HepG2 (cell line): ENCODE data around the gene ZFAND2A. TPM values are rescaled to one million over a fixed set of nuclear protein-coding genes. Genes with fewer than 3 reads are reported as not detected.

Source experiments
- ATAC-seq: fragments of 200-7000 bp; cut with Tn5 transposase; 3 replicates; pipeline ENCODE4 v1.9.1; 2020; ENCODE audit warnings: mild to moderate bottlenecking, moderate library complexity
- BruUV-seq: library from RNA; stranded (reverse); fragments of 400-500 nt; replicated peaks from 2 replicates; lab custom pipeline; 2021; lab: Mats Ljungman, UMichigan
- CTCF ChIA-PET: fragments of 300-600 bp; formaldehyde crosslinking; extraction: SDS; loops from one replicate; lab custom pipeline; 2021; ENCODE audit warnings: low total read pairs, inconsistent platforms, low intra/inter-chr PET ratio; lab: Yijun Ruan, JAX
- POLR2A ChIA-PET: fragments of 350-600 bp; sonication (Branson Sonifier 250); formaldehyde crosslinking; loops from one replicate; lab custom pipeline; 2020; ENCODE audit warnings: antibody characterized with exemption, inconsistent platforms; lab: Yijun Ruan, JAX
- DNase-seq: peaks from one replicate; pipeline ENCODE4 v3.0.0-alpha.2; 2015; ENCODE audit warnings: low spot score
- FAIRE-seq: peaks from 3 replicates; lab custom pipeline; 2011; peaks lifted over from hg19 to GRCh38; lab: Jason Lieb, UNC
- H2AFZ ChIP-seq: one replicate; pipeline ENCODE4 v1.6.1; 2011; ENCODE audit warnings: low read length, inconsistent platforms
- H3K27ac ChIP-seq: fragments of 300-600 bp; 3 replicates; pipeline ENCODE4 v1.8.0; 2011; ENCODE audit warnings: mixed run types, mild to moderate bottlenecking, mixed read lengths, low read length, inconsistent platforms; ENCODE audit not compliant: insufficient read depth; ENCODE audit errors: extremely low read length
- H3K27me3 ChIP-seq, 2 experiments: fragments of 200-600 bp in 1 of 2; 2 replicates in 1 of 2; 3 replicates in 1 of 2; pipeline versions ENCODE4 v1.6.0 to v1.8.0; 2011; ENCODE audit warnings: low read length in 2 of 2, mild to moderate bottlenecking in 2 of 2, moderate library complexity in 2 of 2, inconsistent platforms in 1 of 2; ENCODE audit not compliant: insufficient read depth in 2 of 2, control insufficient read depth in 1 of 2
- H3K36me3 ChIP-seq, 2 experiments: fragments of 200-600 bp in 1 of 2; replicated peaks in 1 of 2; 2 replicates in 1 of 2; 3 replicates in 1 of 2; pipeline versions ENCODE4 v1.5.1 to v1.8.0; 2011; ENCODE audit warnings: low read length in 2 of 2, inconsistent platforms in 1 of 2; ENCODE audit not compliant: insufficient read depth in 2 of 2, control insufficient read depth in 1 of 2
- H3K4me1 ChIP-seq: 2 replicates; pipeline ENCODE4 v1.5.1; 2012; ENCODE audit warnings: low read length, inconsistent platforms; ENCODE audit not compliant: insufficient read depth
- H3K4me2 ChIP-seq: 2 replicates; pipeline ENCODE4 v1.6.0; 2011; ENCODE audit warnings: low read depth, low read length, inconsistent platforms
- H3K4me3 ChIP-seq, 3 experiments: fragments of 200-600 bp in 1 of 3; sonication (generic), shearing (Covaris generic) in 1 of 3; replicated peaks in 1 of 3; 2 replicates each; pipeline ENCODE4 v1.5.1; 2011 to 2016; ENCODE audit warnings: low read length in 3 of 3, inconsistent platforms in 2 of 3, low read depth in 2 of 3, mild to moderate bottlenecking in 2 of 3, control low read depth in 1 of 3, mixed read lengths in 1 of 3; ENCODE audit not compliant: insufficient read depth in 1 of 3
- H3K79me2 ChIP-seq: one replicate; pipeline ENCODE4 v1.6.1; 2011; ENCODE audit warnings: low read length, inconsistent platforms; ENCODE audit not compliant: insufficient read depth
- H3K9ac ChIP-seq: 2 replicates; pipeline ENCODE4 v1.6.0; 2011; ENCODE audit warnings: mild to moderate bottlenecking, low read depth, low read length, inconsistent platforms; ENCODE audit not compliant: insufficient read depth
- H3K9me3 ChIP-seq: 2 replicates; pipeline ENCODE4 v1.5.1; 2012; ENCODE audit warnings: mild to moderate bottlenecking, low read length
- H4K20me1 ChIP-seq: 2 replicates; pipeline ENCODE4 v1.6.0; 2011; ENCODE audit warnings: inconsistent platforms, mild to moderate bottlenecking, low read length, moderate library complexity; ENCODE audit not compliant: insufficient read depth
- ATF1 ChIP-seq: IDR thresholded peaks from 2 replicates; pipeline ENCODE4 v1.6.1; 2016; ENCODE audit warnings: mild to moderate bottlenecking, control low read depth
- ELK4 ChIP-seq: sonication (generic); formaldehyde crosslinking; IDR thresholded peaks from 2 replicates; pipeline ENCODE4 v1.9.0; 2021; ENCODE audit warnings: missing genetic modification reagents, borderline replicate concordance
- JUN ChIP-seq: sonication (generic); formaldehyde crosslinking; IDR thresholded peaks from 2 replicates; pipeline ENCODE4 v1.4.0; 2020; ENCODE audit warnings: mild to moderate bottlenecking, missing genetic modification reagents
- MAX ChIP-seq: IDR thresholded peaks from 2 replicates; pipeline ENCODE4 v1.6.1; 2012; ENCODE audit warnings: inconsistent platforms
- NFRKB ChIP-seq: fragments of 450-650 bp; IDR thresholded peaks from 2 replicates; pipeline ENCODE4 v1.6.1; 2017
- TAF1 ChIP-seq: sonication (generic); formaldehyde crosslinking; IDR thresholded peaks from 2 replicates; pipeline ENCODE4 v1.4.0; 2020; ENCODE audit warnings: missing genetic modification reagents
- THAP8 ChIP-seq: sonication (generic); formaldehyde crosslinking; IDR thresholded peaks from 2 replicates; pipeline ENCODE4 v1.5.1; 2020; ENCODE audit warnings: missing genetic modification reagents, mild to moderate bottlenecking, borderline replicate concordance
- YEATS2 ChIP-seq: sonication (generic); formaldehyde crosslinking; IDR thresholded peaks from 2 replicates; pipeline ENCODE4 v1.4.0; 2020; ENCODE audit warnings: missing genetic modification reagents, borderline replicate concordance
- ZFP36 ChIP-seq: fragments of 150-350 bp; IDR thresholded peaks from 2 replicates; pipeline ENCODE4 v1.6.1; 2018; ENCODE audit warnings: borderline replicate concordance, low read length, low read depth; ENCODE audit not compliant: partially characterized antibody
- ZNF407 ChIP-seq: sonication (generic); formaldehyde crosslinking; IDR thresholded peaks from one replicate; pipeline ENCODE4 v1.5.1; 2020; ENCODE audit warnings: mild to moderate bottlenecking, missing genetic modification reagents; ENCODE audit errors: not compliant biosample characterization
- ZNF784 ChIP-seq: sonication (generic); formaldehyde crosslinking; IDR thresholded peaks from 2 replicates; pipeline ENCODE4 v1.5.1; 2020; ENCODE audit warnings: missing genetic modification reagents, mild to moderate bottlenecking, borderline replicate concordance
- WGBS: methylation state at CpG from one replicate; pipeline ENCODE4 v1.1.6; 2017; ENCODE audit warnings: low lambda C conversion rate; 5-methylcytosine and 5-hydroxymethylcytosine counted together
- in situ Hi-C: cut with HindIII; loops from 2 replicates; pipeline ENCODE4 v1.10.0; 2017; ENCODE audit warnings: low pct_unique_long_range_greater_than_20kb; ENCODE audit not compliant: extremely low pct_ligation_motif_present
- intact Hi-C: fragments of 100-400 bp; cut with micrococcal nuclease; formaldehyde crosslinking; loops from one replicate; pipeline ENCODE4 v1.10.0; 2022; ENCODE audit not compliant: unreplicated experiment
- polyA plus RNA-seq, 8 experiments: library from polyadenylated mRNA; depleted of rRNA in 3 of 8; stranded (reverse) in 7 of 8; unstranded in 1 of 8; fragments of >200 nt; fragmentation: Illumina TruSeq in 4 of 8; extraction: Trizol in 4 of 8; gene quantifications; 2 replicates each; pipeline versions ENCODE4 v1.2.1 to v1.2.3, GENCODE V29; 2011 to 2016; ENCODE audit warnings: low read depth in 4 of 8, missing spikeins in 1 of 8, mixed read lengths in 1 of 8; ENCODE audit not compliant: insufficient read depth in 1 of 8
- total RNA-seq, 5 experiments: library from RNA; depleted of rRNA; stranded (reverse); fragments of >200 nt; fragmentation: Illumina TruSeq; extraction: Trizol; gene quantifications; 2 replicates each; pipeline ENCODE4 v1.2.3, GENCODE V29; 2016; ENCODE audit warnings: low read depth in 1 of 5

The ZFAND2A gene
- total and polyA plus RNA-seq, 2 of the 13 experiments (the other 11 are each of a cell fraction or from before 2014, with no cell fraction given) = 140 to 153 TPM

GRCh38 chr7:1120791-1121190 is 39.2 kb downstream of the ZFAND2A start (continued):
- TF ChIP-seq ZNF407 (CRISPR knock-in tag) (no peak), NFRKB (no peak), YEATS2 (CRISPR knock-in tag) (no peak)

- in situ Hi-C loops (no loop called here), intact Hi-C loops (no loop called here)
- no TSS peak for BruUV-seq
- FAIRE-seq = no peak
- Histone ChIP-seq H3K36me3 (peaks cover 7 to 27% of the 10 kb centered on the region in 2 experiments; a peak in 4 of 5 replicates), H3K4me3 (no peak overlapping the region), H3K9ac (no peak overlapping the region), H3K79me2 (peaks cover 28% of the 10 kb centered on the region), H3K4me1 (no peaks in the 10 kb centered on the region), H3K27ac (no peak overlapping the region), H3K4me2 (no peak overlapping the region), H4K20me1 (no peaks in the 10 kb centered on the region), H3K9me3 (no peaks in the 10 kb centered on the region), H2AFZ (no peak overlapping the region), H3K27me3 (no peaks in the 10 kb centered on the region)
- no peak for DNase-seq
- ChIA-PET CTCF (no interaction called here), POLR2A (no interaction called here)
- whole genome bisulfite sequencing = 97% methylated on average over 5 of the region's 5 CpGs
- ATAC-seq = no peak
- TF ChIP-seq ELK4 (CRISPR knock-in tag) (no peak), ZNF784 (CRISPR knock-in tag) (no peak), THAP8 (CRISPR knock-in tag) (no peak), JUN (no peak), TAF1 (no peak), MAX (no peak), ZFP36 (no peak), ATF1 (CRISPR knock-in tag) (no peak)
These were observed 40.8 kb downstream of the ZFAND2A start for GRCh38 chr7:1119201-1119600.
